Measurements from ENCODE around the gene EMD. TPM values are rescaled to one million over a fixed set of nuclear protein-coding genes. Genes with fewer than 3 reads are reported as not detected.
"Not testable (repeated sequence)": the region's sequence is repeated elsewhere in the genome, so short reads cannot be mapped to it uniquely, and the experiment has no call there.

The EMD gene
- total RNA-seq, 1 donor from 2014 or later, result 55.6 TPM

- no peak for DNase-seq
- no peaks in the 10 kb centered on the region for H3K27me3 ChIP-seq (ENCODE audit: low read depth)
- H3K9me3 ChIP-seq (replicated peaks), result no peaks in the 10 kb centered on the region
- H3K27ac ChIP-seq (replicated peaks), result no peak overlapping the region
- H3K4me1 ChIP-seq, result peaks cover 26% of the 10 kb centered on the region
- peak; percentile 54 for TF ChIP-seq CTCF (IDR thresholded peaks at IDR 0.05; ENCODE audit: borderline replicate concordance)
- no peaks in the 10 kb centered on the region for H3K36me3 ChIP-seq
- no peak overlapping the region for H3K4me3 ChIP-seq
- intact Hi-C loops (cut with micrococcal nuclease), result no loop called here
These were observed 5.3 kb downstream of the EMD start for GRCh38 chrX:154384284-154384892.

DNA sequence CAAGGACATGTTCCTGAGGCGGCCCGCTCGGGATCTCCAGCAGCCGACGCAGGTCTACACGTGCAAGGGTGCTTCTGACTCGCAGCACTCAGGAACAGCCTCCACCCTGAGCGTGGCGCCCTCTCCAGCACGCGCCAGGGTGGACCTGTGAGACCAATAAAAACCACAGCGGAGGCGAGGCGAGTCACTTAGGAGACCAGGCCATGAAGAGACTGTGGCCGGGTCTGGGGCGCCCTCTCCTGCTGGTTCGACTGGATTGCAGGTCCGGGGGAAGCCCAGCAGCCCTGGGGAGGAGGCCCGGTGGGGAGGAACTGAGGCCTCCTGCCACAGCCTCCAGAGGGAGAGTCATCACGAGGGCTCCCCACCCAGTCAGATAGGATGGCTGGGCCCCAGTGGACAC lies 9.0 kb downstream of the EMD start:
- intact Hi-C loops (cut with micrococcal nuclease); H3K36me3 ChIP-seq; H3K27me3 ChIP-seq (ENCODE audit: low read depth); DNase-seq; H3K27ac ChIP-seq (replicated peaks); H3K4me3 ChIP-seq; H3K9me3 ChIP-seq (replicated peaks): not testable (repeated sequence)
- peaks cover 11% of the 10 kb centered on the region for H3K4me1 ChIP-seq

DNA sequence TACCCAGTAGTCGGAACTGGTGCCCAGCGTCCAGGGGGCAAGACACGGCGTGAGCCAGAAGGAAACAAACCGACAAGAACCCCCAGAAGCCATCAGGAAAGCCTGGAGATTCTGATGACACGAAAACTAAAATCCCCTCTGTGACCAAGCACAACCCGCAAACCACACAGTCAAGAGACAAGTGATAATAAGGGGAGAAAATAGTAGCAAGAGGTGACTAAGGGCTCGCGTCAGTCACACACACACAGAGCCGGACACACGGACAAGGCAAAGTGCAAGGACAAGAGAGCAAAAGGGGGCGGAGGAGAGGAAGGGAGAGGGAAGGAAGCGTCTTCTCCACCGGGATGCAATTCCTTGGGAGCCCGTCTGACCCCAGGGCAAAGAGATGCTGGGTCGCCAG lies 9.6 kb downstream of the EMD start:
- H3K36me3 ChIP-seq; H3K9me3 ChIP-seq (replicated peaks); intact Hi-C loops (cut with micrococcal nuclease); H3K4me3 ChIP-seq; H3K27me3 ChIP-seq (ENCODE audit: low read depth); H3K27ac ChIP-seq (replicated peaks); DNase-seq: not testable (repeated sequence)
- peaks cover 11% of the 10 kb centered on the region for H3K4me1 ChIP-seq

DNA sequence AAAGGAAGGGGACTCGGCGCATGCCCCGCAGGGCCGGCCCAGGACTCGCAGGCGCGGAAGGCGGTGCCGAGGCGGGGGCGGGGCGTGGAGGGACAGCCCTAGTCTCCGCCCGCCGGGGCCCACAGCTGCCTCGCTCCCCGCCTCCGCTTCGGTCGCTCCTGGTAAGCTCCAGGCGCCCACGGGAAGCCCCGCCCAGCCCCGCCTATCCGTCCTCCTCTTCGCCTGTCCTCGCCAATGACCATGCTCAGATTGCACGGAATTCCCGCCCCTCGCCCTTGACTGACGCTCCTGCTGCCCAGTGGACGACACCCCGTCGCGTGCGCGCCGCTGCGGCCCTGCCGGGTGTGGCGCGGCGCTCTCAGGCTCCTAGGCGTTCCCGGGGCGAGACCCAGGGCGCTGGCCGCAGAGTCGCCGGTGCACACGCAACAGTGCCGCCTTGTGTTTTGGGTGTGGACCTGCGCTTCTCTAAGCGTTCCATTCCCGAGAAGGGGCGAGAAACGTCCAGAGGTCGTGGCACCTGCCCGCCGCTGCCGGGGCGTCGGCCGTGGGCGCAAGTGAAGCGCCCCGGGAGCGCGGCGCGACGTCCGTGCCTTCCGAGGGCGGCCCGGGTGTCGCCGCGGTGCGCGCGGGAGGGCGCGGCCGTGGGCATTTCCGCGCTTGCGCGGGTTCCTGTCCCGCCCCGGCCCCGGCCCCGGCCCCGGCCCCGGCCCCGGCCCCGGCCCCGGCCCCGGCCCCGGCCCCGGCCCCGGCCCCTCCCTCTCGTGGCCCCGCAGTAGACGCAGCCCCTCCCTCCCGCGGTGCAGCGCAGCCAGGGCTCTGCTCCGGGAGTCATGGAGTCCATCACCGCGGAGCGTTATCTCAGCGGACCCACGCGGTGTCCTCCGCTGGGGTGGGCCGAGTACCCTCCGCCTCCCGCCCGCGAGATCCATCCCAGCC lies 11.0 kb downstream of the EMD start:
- H3K36me3 ChIP-seq; H3K4me3 ChIP-seq; H3K9me3 ChIP-seq (replicated peaks); DNase-seq; H3K4me1 ChIP-seq; H3K27ac ChIP-seq (replicated peaks); H3K27me3 ChIP-seq (ENCODE audit: low read depth); intact Hi-C loops (cut with micrococcal nuclease): not testable (repeated sequence)

DNA sequence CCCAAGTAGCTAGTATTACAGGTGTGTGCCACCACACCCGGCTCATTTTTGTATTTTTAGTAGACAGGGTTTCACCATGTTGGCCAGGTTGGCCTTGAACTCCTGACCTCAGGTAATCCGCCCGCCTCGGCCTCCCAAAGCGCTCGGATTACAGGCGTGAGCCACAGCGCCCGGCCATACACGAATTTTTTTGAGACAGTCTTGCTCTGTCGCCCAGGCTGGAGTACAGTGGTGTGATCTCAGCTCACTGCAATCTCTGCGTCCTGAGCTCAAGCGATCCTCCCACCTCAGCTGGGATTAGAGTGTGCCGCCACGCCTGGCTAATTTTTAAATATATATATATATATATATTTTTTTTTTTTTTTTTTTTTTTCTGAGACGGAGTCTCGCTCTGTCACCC lies 17.3 kb downstream of the EMD start:
- H3K27me3 ChIP-seq (ENCODE audit: low read depth); DNase-seq; intact Hi-C loops (cut with micrococcal nuclease); H3K9me3 ChIP-seq (replicated peaks): not testable (repeated sequence)
- Histone ChIP-seq H3K4me1 (peaks cover 22% of the 10 kb centered on the region), H3K27ac (replicated peaks) (peak overlapping the region; percentile 99), H3K4me3 (peak overlapping the region; percentile 85), H3K36me3 (peaks cover 19% of the 10 kb centered on the region)

GRCh38 chrX:154396973-154397887 lies 18.1 kb downstream of the EMD start:
- H3K4me1 ChIP-seq, result peaks cover 22% of the 10 kb centered on the region
- peak; percentile 81 for DNase-seq
- H3K36me3 ChIP-seq, result peaks cover 25% of the 10 kb centered on the region
- H3K4me3 ChIP-seq, result peak overlapping the region; percentile 85
- H3K27me3 ChIP-seq (ENCODE audit: low read depth), result no peaks in the 10 kb centered on the region
- no peaks in the 10 kb centered on the region for H3K9me3 ChIP-seq (replicated peaks)
- intact Hi-C loops (cut with micrococcal nuclease), result no loop called here
- H3K27ac ChIP-seq (replicated peaks), result peak overlapping the region; percentile 99
- no peak for TF ChIP-seq CTCF (IDR thresholded peaks at IDR 0.05; ENCODE audit: borderline replicate concordance)

DNA sequence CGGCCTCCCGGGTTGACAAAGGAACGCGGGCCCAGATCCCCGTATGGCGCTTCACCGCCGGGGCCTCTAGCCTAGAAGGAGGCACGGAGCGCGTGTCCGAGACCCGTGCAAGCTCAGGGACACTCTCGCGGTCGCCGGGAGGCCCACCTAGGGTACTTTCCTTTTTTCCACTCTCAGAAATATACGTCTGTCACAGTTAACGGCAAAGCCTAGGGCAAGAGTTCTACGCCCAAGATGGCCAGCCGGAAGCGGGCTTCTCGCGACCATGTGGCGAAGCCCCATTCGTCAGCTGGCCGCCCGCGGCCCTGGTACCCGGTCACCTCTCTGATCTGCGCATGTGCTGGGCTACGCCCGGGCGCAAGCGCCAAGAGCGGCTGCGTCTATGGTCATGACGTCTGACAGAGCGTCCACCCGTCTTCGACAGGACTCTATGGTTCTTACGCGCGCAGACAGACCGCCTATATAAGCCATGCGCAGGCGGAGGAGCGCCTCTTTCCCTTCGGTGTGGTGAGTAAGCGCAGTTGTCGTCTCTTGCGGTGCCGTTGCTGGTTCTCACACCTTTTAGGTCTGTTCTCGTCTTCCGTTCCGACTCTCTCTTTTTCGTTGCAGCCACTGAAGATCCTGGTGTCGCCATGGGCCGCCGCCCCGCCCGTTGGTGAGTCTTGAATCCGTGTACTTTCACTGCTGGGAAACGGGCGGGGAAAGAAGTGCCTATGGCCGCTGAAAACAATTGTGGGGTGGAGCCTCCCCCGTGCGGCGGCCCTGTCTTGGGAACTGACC lies 19.0 kb downstream of the EMD start, which contains the start of gene RPL10:
RPL10 (plus strand) TSS at position 490 of the 780 bp plus-strand sequence; CDS start at position 633, 143 bp downstream.
- TF ChIP-seq CTCF (IDR thresholded peaks at IDR 0.05; ENCODE audit: borderline replicate concordance), result no peak

More for the DNA sequence above, 19.0 kb downstream of the EMD start, which contains the start of gene RPL10:
- Histone ChIP-seq H3K9me3 (replicated peaks) (no peaks in the 10 kb centered on the region), H3K36me3 (peaks cover 25% of the 10 kb centered on the region), H3K4me1 (peaks cover 22% of the 10 kb centered on the region), H3K27ac (replicated peaks) (peak within 1 kb of the TSS; percentile 99), H3K27me3 (ENCODE audit: low read depth) (no peaks in the 10 kb centered on the region), H3K4me3 (peak within 1 kb of the TSS; percentile 85)
- DNase-seq, result peak; percentile 93
- intact Hi-C loops (cut with micrococcal nuclease), result no loop called here
